AML-193 (cell line): ENCODE measurements around the gene CKS1B.

Experiments
- DNase-seq, 2 experiments: peaks; one replicate each; lab custom pipeline; 2025; lab: John Stamatoyannopoulos, UW

Gene CKS1B

DNA sequence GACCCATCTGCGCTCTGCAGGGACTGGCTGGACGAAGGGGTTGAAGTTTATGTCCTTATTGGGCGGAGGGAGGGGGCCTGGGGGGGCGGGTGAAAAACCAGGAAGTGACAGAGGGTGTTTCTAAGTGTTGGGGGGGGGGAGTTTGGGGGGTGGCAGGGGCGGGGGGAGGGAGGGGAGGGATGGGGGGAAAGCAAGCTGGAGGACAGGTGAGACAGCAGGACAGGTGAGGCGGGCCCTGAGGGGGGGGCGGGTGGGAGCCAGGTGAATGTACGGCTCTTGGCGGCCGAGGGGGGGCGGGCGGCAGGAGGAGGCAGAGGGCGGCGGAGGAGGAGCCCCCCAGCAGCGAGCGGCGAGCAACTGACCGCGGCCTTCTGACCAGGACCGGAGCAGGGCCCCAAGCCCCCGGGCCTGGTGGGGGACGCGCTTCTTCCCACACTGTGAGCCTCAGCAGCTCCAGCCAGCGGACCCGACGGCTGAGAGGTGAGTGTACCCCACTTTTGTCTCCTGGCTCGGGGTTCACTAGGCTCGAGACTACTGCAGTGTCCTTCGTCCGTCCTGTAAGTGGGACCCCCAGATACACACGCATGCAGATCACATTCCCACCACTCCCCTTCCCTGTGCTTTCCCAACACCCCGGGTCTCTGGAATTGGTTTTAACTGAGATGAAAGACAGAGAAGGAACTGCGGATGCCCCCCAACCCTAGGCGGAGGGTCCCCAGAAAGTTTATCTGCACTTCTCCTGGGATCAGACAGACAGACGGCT, 28.2 kb downstream of the CKS1B start, which contains the start of gene ZBTB7B:
Gene ZBTB7B (plus strand): TSS at position 339 of the 763 bp plus-strand sequence. CDS start 11,859 bp downstream, outside the sequence.
- DNase-seq: peak in 1 of 2 experiments; percentile 68

DNA sequence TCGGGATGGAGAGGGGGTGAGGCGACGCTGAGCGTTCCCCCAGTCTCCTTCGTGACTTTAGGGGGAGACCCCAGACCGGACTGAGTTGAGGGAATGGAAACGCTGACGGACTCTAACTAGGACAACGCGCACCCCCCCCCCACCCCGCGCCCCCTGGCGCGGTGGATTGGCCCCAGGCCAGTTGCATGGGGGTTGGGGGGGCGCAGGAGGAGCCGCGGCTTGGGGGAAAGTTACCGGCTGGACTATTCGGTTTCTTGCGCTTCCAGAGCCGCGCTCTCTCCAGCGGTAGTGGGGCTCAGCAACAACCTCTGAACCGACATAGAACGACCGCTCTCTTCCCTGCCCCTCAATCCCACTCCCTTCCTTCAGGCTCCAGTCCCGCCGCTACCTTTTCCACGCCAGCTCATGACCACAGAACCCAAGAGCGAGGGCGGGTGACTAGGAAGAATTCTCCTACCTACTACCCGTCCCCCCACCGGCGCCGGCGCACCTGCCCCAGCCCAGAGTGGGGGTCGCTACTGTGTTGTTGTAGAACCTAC, 28.8 kb downstream of the CKS1B start:
- no peak for DNase-seq

DNA sequence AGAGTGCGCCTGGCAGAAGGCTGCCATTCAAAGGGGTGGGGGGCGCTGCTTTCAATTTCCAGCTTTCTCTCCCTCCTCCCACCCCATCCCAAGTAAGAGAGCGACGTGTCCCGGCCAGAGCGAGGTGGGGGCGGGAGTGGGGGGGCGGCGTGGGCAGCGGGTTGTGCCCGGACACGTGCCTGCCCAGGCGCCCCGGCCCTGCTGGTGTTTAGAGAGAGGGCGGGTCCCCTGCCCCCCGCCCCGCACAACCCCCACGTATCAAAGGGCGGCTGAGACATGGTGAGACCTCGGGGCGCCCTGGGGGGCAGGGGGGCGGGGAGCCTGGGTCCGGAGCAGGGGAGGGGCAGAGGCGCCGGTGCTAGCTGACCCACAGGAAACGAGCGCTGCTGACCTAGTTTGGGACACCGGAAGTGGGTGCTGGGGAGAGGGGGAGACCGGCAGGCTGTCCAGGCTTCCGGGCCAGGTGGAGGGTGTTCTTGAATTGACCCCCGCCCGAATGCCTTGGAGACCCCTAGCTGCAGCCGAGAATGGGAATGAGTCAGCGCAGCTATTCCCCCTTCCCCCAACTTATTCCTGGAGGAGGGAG, 29.4 kb downstream of the CKS1B start:
- peak; percentile 25 to 35 for DNase-seq

DNA sequence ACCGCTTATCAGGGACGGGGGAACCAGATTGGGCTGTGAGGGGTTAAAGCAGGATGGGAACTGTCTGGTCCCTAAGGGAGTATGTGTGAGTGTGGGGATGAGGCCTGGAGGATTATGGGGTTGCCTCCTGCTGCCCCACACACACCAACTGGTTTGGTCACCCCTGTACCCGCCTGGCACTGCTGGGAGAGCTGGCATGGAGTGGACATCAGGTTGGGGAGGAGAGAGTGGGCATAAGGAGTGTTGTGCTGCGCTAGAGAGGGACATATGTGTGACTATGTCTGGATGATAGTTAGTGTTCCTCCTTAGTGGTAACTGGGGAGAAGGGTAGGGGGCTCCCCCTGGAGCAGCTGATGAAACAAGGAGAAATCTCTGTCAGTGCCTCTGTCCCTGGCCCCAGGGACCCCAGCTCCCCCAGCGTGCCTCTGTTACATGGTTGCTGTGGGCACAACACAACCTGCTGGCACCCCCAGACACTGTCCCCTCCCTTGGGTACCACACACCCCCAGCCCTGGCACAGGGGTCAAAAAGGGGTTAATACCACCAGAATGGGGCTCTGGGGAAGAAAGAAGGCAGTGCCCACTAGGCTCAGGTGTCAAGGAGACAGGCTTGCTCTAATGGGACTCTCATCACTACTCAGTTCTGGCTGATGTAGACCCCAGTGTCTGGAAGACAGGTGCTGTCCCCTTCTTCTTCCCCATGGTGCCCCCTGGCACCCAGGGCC, 30.0 kb downstream of the CKS1B start:
- DNase-seq: no peak

DNA sequence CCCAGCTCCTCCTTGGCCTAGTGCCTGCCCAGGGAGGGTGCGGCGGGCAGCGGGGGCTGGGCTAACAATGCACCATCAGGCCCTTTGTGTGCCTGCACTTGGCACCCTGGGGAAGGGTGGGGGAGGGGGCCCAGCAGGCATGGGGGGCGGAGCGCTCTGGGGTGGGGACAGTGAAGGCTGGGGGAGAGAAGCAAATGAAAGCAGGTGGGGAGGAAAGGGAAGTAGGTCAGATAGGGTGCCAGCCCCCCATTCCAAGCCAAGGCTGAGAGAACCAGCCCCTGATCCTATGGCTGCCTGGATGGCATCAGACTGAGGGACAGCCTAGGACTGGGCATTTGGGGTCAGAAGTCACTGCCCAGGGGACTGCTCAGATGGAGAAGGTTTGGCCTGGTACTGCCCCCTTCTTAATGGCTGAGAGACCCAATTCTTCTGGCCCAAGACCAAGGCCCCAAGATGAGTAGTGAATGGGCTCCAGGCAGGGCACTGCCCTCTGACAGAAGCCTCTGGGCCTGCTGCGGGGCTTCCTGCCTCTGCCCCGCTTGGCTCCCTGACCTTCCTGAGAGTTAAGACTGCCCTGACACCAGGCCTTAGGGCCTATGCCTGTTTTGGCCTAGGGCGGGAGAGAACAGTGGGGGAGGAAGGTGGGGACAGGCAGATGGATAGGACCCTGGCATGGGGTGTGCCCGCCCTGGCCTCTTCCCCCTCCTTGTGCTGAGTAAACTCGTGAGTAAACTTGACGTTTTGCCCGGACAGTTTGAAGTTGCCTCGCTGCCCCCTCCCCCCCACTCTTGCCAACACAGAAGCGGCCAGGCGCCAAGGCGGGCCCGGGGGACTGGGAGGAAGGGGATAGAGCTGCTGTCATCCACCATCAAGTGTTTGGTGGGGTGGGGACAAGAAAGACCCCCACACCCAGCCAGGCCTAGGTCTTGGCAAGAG, 30.9 kb downstream of the CKS1B start:
- DNase-seq: peak in 1 of 2 experiments; percentile 31

DNA sequence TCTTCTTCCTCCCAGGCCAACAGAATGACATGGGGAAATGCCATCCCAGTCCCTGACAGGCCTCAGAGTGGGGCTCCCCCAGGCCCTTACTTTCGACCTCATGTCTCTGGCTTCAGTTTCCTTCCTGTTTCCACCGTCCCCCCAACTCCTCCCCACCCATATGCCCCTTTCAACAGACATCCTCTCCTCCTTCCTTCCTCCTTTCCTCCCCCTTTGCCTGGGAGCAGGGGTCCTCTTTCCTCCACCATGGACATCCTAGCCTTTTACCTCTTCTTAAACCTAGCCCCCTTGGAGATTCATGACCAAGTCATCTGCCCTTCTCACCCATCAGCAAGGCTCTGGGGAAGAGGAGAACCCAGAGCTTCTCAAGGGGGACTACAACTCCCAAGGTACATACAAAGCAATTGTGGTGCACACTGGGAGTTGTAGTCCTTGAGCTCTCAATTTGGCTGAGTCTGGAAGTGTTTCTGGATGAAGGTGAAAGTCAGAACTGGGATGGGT, 32.2 kb downstream of the CKS1B start:
- peak; percentile 87 to 89 for DNase-seq

DNA sequence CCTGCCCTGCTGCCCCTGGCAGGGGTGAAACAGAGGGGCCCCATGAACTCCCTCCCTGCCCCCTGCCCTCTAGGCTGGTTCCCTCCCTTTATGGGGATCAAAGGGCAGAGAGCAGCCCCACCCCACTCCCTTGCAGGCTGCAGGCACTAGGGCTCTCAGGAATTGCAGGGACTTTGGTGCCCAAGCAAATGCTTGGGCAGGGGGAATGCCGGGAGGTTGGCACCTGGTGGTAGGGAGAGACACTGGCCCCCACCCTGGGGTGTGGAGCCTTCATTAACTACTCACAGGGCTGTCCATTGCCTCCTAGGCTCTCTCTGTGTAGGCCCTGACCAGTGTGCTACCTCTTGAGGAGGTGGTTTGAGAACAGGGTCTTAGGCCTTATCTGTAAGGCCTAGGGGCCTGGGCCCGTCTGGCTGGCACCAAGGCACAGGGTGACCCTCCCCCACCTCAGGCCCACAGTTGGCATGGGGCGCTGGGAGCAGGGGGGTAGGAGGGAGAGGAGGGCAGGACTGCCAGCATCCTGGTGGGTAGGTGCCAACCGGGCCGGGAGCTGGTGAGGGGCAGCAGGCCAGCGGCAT, 32.9 kb downstream of the CKS1B start:
- no peak for DNase-seq

DNA sequence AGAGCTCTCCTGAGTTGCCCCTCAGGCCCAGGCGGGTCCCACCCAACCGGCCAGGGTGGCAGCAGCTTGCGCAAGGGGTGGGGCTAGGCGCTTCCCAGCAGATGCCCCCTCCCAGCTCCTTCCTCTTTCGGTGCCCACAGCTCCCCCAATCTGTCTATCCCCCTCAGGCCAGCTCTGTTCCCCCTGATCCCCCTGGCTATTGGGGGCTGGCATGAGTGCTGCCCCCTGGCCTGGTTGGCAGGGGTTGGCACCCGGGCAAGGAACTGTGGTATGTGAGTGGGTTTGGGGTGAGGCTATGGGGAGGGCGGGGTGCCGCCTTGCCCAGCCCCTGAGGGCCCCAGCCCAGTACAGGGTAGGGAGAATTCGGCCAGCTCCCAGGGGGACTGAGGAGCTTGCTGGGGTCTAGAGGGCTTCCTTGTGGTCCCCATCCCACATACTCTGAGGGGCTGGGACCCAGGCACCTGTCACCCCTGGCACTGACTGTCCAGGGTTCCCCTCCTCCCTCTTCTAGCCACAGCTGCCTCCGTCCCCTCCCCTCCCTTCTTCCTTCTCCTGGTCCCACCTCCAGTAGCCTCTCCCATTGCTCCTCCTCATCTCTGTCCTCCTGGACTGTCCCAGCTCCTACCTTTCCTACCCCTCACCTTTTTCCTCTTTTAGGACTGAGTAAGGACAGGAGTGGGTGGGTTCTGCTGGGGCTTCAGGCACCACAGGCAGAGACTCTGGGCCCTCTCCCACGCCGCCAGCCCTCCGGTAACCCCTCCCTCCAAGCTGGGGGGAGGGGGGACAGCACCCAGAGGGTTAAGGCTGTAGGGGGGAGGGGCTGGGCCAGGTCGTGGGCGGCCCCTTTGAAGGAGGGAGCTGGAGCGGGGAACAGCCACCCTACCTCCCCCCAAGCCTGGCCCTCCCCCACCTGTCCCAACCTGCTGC, 33.8 kb downstream of the CKS1B start:
- DNase-seq: peak; percentile 53 to 59

DNA sequence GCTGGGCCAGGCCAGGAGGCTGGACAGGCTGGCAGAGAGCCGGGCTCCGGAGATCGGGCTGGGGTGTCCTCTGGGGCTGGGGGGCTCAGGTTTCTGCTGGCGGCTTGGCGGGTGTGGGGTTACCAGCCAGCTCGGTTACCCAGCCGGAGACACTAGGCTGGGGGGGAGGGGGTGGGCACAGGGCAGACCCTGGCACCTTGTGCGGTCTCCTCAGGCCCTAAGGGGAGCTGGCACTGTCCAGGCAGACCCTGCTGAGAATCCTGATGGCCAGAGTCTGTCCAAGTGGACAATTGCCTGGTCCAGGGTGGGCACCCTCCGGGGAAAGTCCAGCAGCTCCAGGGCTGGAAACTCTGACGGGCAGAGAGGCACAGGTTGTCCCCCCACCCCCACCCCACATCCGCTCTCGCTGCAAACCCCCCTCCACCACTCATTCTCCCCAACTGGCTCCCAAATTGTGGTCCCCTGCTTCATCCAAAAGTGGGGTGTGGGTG, 34.8 kb downstream of the CKS1B start:
- no peak for DNase-seq

DNA sequence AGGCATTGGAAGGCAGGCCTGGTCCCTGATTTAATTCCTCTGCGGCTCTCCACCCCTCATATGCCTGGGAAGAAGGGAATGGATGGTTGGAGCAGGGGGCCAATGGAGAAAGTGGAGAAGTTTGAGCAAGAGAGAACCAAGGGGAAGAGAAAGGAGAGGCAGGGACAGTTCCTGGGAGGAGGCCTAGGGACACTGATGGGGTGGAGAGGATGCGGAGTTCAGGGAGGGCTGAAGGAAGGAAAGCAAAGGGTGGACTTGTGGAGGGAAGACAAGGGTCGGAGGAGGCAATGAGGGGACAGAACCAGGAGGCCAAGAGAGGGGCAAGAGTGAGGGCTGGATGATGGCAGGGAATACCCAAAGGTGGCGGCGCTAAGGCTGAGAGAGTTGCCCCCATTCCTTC, 35.3 kb downstream of the CKS1B start:
- DNase-seq: no peak

DNA sequence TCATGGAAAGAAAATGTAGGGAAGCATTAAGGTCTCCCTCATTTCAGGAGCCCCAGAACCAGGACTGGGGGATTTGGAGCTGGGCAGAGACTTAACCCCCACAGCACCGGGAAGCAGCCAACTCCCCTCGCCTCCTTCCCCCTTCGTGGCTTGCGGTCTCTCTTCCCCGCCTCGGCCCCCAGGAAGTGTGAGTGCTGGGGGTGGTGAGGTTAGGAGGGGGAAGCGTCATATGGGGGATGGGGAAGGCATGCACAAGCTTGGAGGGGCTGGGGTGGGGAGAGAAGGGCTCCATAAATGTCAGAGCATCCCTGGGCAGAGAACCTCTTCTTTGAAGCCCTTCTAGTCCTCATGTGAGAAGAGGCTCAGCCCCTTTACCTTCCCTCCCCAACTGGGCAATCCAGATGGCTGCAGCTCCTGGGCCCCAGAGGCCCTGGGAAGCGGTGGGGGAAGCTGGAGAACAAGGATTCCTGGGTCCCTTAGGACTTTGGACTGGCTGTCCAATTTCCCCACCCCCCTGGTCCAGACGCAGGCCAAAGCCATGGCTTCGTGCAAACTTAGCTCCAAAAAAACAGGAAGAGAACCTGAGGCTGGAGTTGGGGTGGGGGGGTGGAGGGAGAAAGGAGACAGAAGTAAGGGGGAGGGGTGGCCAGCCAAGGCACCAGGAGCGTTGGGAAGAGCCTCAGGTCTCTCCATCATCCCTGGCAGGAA, 35.9 kb downstream of the CKS1B start:
- peak in 1 of 2 experiments; percentile 8 for DNase-seq

DNA sequence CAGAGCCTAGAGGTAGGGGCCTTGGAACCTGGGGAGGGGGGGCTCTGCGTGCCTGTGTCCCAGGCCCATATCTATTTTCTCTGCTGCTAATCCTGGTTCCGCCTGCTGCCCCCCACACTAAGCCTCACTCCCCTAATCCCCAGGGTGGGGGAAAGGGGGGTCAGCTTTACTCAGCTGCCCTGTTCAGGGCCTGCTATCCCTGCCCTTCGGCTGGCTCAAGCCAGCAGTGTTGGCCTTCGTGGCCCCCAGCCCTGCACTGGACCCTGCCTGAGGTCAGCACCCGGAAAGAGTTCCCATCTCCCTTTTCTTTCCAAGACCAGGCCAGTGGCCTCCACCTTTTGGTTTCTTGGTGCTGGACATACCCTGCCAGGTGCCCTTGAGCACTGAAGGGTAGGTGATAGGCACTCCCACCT, 36.5 kb downstream of the CKS1B start:
- DNase-seq: no peak

DNA sequence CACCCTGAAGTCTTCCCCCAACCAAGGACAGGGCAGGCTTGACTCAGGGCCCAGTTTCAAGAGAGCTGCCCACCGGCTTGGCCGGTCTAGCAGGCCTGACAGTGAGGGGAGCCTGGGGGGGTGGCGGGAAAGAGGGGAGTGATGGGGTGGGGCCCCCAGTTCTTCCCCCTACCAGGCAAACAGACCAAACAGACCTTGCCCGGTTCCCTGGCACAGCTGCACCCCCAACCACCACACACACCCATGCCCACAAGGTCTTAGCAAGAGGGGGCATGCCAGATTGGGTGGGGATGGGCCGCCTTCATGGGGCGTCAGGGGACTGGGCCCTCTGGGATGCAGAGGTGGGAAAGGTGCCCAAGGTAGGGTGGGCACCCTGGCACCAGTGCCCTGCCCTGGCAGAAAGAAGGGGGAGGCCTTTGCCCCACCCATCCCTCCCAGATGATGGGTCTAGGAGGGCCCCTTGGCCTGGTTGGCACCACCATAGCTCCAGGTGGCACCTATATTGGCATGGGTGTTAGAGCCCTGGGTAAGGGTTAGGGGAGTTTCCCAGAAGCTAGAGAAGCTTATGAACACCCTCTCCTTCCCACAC, 37.0 kb downstream of the CKS1B start:
- no peak for DNase-seq

DNA sequence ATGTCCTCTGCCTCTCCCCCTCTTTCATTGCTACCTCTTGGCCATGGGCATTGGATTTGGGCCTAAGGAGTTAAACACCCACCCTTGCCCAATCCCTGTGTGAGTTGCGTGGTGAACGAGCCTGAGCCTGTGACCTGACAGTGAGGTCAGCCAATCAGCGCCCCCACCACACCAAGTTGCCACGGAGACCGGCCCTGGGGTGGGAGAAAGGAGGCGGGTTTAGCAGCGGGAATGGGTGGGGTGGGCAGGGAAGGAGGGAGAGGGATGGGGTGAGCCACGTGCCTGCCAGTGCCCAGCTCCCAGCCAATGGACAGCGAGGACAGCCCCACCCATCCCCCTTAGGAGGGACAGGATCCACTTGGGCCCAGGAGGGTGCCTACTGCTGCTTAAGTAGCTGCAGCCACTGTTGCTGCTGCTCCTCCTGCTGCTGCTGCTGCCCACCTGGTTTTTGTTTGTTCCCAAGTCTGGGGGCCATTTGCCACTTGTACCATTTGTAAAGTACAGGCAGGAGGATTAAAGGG, 37.6 kb downstream of the CKS1B start:
- no peak for DNase-seq

DNA sequence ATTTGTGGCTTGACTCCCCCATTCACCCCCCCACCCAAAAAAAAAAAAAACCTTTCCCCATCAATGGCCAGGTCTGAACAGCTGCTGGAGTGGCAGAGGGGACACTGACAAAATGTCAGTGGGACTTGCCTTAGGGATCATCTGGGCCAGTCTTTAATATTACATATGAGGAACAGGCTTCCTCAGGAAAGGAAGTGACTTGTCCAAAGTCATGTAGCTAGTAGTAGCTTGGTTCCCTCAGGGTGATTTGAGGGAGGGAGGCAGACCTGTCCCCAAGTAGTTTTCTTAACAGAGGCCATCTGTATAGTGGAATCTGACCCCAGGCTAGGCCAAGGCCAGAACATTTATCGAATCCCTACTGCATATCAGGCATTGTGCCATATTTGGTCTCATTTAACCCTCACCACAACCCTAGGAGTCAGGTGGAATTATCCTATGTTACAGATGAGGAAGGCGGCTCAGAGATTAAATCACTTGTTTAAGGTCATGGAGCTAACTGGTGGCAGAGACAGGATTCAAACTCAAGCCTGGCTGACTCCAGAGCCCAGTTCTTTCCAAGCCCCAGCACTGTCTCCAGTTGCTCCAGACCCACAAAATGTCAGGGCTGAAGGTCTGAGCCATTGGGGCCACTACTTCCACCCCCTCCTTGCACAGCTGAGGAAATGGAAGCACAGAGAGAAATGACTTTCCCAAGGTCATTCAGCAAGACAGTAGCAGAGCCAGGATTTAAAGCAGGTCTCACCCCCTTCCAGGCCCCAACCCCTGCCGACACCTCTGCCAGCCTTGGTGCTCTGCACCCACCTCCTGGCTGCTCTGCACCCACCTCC, 38.5 kb downstream of the CKS1B start:
- peak in 1 of 2 experiments; percentile 31 for DNase-seq

DNA sequence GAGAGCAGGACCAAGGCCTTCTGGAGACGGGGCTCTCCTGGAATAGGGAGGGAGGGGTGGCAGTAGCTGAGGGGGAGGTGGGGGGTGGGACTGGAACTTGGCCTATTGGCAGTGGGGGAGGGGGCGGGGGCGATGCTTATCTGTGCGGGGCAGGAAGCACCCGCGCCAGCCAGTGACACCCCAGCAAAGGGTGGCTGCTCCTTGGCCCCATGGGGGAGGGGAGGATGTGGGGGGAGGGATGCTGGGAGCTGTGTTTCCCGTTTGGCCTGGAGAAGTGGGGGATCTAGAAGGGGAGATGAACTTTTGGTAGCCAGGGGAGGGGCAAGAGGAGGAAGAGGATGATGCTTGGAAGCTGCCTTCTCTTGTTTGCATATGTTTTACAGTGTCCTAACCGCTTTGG, 39.2 kb downstream of the CKS1B start:
- no peak for DNase-seq

DNA sequence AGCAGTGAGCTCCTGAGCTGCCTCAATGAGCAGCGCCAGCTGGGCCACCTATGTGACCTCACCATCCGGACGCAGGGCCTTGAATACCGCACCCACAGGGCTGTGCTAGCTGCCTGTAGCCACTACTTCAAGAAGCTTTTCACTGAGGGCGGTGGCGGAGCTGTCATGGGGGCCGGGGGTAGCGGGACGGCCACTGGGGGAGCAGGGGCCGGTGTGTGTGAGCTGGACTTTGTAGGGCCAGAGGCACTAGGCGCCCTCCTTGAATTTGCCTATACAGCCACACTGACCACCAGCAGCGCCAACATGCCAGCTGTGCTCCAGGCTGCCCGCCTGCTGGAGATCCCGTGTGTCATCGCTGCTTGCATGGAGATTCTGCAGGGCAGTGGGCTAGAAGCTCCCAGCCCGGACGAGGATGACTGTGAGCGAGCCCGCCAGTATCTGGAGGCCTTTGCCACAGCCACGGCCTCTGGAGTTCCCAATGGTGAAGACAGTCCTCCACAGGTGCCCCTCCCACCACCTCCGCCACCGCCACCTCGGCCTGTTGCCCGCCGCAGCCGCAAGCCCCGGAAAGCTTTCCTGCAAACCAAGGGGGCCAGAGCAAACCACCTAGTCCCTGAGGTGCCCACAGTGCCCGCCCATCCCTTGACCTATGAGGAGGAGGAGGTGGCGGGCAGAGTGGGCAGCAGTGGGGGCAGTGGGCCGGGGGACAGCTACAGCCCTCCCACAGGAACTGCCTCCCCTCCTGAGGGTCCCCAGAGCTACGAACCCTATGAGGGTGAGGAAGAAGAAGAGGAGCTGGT, 40.4 kb downstream of the CKS1B start:
- DNase-seq: no peak
